Right atrium auricular region (tissue), 2 donors: Measurements from ENCODE around the gene HSD3B1. TPM values are rescaled to one million over a fixed set of nuclear protein-coding genes. Genes with fewer than 3 reads are reported as not detected.
A peak's percentile ranks its signal among the peaks of the same experiment; 100 is the strongest.

Experiments
- DNase-seq: peaks from one replicate; pipeline ENCODE4 v3.0.0-alpha.2; 2019; ENCODE audit warnings: low spot score
- H3K27ac ChIP-seq, 2 donors: fragments of 200-600 bp; sonication (generic); 1 replicate in 1 of 2; 2 replicates in 1 of 2; pipeline ENCODE4 v1.5.1; 2016 to 2019
- H3K27me3 ChIP-seq, 2 donors: fragments of 200-600 bp; sonication (generic); one replicate each; pipeline versions ENCODE4 v1.5.1 to v1.6.0; 2017 to 2019
- H3K36me3 ChIP-seq: fragments of 200-600 bp; sonication (generic); one replicate; pipeline ENCODE4 v1.5.1; 2016
- H3K4me1 ChIP-seq, 2 donors: fragments of 200-600 bp; sonication (generic); one replicate each; pipeline versions ENCODE4 v1.5.1 to v1.6.0; 2017 to 2019
- H3K4me3 ChIP-seq, 2 donors: fragments of 200-600 bp; sonication (generic); 1 replicate in 1 of 2; 2 replicates in 1 of 2; pipeline ENCODE4 v1.5.1; 2017 to 2019; ENCODE audit warnings: mild to moderate bottlenecking in 1 of 2, moderate library complexity in 1 of 2
- H3K9me3 ChIP-seq, 2 donors: fragments of 200-600 bp; sonication (generic); one replicate each; pipeline ENCODE4 v1.5.1; 2019
- total RNA-seq, 2 donors: library from RNA; depleted of rRNA; stranded (reverse); fragments of >200 nt; gene quantifications; one replicate each; pipeline ENCODE4 v1.1.0, GENCODE V29; 2016
- TF ChIP-seq, protein P1 (sequence below), 2 donors: fragments of 200-600 bp; sonication (generic); IDR thresholded peaks; one replicate each; pipeline ENCODE4 v1.5.1; 2019; ENCODE audit warnings: antibody characterized with exemption in 2 of 2

The HSD3B1 gene
- total RNA-seq, 2 donors from 2014 or later: not detected

DNA sequence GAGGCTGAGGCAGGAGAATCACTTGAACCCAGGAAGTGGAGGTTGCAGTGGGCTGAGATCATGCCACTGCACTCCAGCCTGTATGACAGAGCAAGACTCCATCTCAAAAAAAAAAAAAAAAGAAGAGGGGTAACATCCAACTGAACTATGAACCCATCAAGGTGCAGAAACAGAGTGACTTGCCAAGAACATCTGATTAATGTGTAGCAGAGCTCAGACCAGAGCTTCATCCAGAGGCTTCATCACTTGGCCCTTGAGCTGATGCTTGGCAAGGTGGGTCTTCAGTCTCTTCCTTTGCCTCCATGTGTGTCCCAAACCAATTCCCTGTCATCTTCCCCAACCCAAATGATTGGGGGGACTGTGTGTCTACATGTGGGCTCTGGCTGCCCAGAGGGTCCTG lies 32.6 kb downstream of the HSD3B1 start:
- no peak for DNase-seq
- no peak overlapping the region for H3K27ac ChIP-seq
- TF ChIP-seq, protein P1, sequence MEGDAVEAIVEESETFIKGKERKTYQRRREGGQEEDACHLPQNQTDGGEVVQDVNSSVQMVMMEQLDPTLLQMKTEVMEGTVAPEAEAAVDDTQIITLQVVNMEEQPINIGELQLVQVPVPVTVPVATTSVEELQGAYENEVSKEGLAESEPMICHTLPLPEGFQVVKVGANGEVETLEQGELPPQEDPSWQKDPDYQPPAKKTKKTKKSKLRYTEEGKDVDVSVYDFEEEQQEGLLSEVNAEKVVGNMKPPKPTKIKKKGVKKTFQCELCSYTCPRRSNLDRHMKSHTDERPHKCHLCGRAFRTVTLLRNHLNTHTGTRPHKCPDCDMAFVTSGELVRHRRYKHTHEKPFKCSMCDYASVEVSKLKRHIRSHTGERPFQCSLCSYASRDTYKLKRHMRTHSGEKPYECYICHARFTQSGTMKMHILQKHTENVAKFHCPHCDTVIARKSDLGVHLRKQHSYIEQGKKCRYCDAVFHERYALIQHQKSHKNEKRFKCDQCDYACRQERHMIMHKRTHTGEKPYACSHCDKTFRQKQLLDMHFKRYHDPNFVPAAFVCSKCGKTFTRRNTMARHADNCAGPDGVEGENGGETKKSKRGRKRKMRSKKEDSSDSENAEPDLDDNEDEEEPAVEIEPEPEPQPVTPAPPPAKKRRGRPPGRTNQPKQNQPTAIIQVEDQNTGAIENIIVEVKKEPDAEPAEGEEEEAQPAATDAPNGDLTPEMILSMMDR (IDR thresholded peaks at IDR 0.05): no peak
- H3K36me3 ChIP-seq: no peaks in the 10 kb centered on the region
- H3K27me3 ChIP-seq: no peaks in the 10 kb centered on the region
- H3K9me3 ChIP-seq: no peaks in the 10 kb centered on the region
- no peaks in the 10 kb centered on the region for H3K4me1 ChIP-seq
- H3K4me3 ChIP-seq: no peak overlapping the region

DNA sequence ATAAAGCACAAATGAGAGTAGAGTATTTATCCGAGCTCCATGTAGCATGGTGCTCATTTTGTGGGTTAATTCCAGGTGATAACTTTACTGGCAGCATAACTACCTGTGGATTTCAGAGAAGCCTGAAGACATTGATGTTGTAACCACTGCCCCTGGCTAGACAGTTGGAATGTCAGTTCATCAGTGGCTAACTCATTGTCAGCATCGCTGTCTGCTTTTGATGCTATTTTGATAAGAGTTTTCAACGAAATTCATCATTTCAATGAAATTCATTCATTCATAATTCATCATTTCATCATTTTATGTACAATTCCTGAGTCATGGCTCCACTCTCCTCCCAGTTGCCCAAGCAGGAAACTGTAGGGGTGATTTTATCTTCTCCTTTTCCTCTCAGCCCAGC lies 34.4 kb downstream of the HSD3B1 start:
- DNase-seq: no peak
- TF ChIP-seq, protein P1 (IDR thresholded peaks at IDR 0.05): no peak

DNA sequence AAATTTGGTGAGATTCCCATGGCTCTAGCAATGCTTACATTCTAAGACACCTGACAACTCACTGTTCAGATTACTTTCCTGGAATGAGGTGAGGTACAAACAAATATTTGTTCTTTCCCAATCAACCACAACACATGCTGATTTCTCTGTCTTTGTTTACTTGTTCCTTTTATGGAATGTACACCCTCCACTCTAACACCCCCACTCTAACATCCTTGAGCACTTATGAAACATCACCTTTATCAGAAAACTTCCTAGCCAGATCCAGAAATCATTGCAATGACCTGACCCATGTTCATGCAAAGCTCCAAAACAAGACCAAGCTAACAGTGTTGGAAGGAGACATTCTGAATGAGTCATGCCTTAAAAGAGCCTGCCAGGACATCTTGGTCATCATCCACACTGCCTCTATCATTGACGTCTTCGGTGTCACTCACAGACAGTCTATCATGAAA lies 35.5 kb downstream of the HSD3B1 start:
- Histone ChIP-seq H3K4me3 (no peak overlapping the region), H3K4me1 (no peaks in the 10 kb centered on the region), H3K27ac (no peak overlapping the region), H3K9me3 (no peaks in the 10 kb centered on the region), H3K36me3 (no peaks in the 10 kb centered on the region), H3K27me3 (no peaks in the 10 kb centered on the region)
- TF ChIP-seq, protein P1 (IDR thresholded peaks at IDR 0.05): no peak
- no peak for DNase-seq

More for the DNA sequence above, 34.4 kb downstream of the HSD3B1 start:
- Histone ChIP-seq H3K9me3 (no peaks in the 10 kb centered on the region), H3K27me3 (no peaks in the 10 kb centered on the region), H3K36me3 (no peaks in the 10 kb centered on the region), H3K27ac (no peak overlapping the region), H3K4me1 (no peaks in the 10 kb centered on the region), H3K4me3 (no peak overlapping the region)

DNA sequence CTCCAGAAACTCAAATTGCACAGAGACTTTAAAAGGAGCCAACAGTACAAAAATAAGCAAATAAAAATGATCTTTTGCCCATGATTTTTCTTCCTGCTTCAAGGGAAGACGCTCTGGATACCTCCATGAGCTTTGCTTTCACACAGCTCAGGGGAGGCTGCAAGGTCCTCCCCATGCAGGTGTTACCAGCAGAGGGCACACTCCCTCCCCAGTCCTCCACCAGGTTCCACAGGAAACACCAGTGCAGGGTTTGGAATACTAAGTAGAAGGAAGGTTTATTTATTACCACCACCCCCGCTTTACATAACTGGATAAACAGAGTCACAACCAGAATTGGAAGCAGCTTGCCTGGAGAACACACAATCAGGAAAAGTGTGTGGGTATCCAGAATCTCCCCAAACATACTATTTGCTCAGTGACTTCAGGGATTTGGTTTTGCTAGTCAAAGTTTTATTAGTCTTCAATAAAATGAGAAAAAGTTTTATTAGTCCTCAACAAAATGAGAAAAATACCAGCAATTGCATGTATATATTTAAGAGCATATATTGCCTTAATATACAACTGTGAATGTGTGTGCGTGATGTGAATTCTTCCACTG lies 37.3 kb downstream of the HSD3B1 start:
- Histone ChIP-seq H3K27me3 (no peaks in the 10 kb centered on the region), H3K36me3 (no peaks in the 10 kb centered on the region), H3K4me1 (no peaks in the 10 kb centered on the region), H3K9me3 (no peaks in the 10 kb centered on the region), H3K27ac (no peak overlapping the region), H3K4me3 (no peak overlapping the region)
- DNase-seq: no peak
- TF ChIP-seq, protein P1 (IDR thresholded peaks at IDR 0.05): peak in 1 of 2 donors; percentile 14

DNA sequence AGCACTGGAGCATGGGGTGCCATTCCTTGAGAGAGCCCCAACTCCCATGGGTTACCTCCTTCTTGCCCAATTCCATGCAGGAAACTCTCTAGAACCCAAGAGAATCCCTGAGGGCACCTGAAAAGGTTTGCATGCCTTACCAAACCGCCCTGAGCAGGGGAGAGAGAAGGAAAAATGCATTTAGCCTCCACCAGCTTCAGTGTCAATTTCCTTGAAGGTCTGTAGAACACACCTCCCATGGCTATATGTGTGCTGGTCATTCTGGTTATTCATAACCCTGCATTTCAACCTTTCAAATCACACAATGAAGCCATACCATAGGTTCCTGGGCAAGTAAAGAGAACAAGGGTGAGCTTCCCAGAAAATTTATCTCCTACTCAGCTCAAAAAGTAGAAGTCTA lies 39.6 kb downstream of the HSD3B1 start:
- Histone ChIP-seq H3K4me1 (no peaks in the 10 kb centered on the region), H3K36me3 (no peaks in the 10 kb centered on the region), H3K27ac (no peak overlapping the region), H3K9me3 (no peaks in the 10 kb centered on the region), H3K4me3 (no peak overlapping the region), H3K27me3 (no peaks in the 10 kb centered on the region)
- TF ChIP-seq, protein P1 (IDR thresholded peaks at IDR 0.05): no peak
- DNase-seq: no peak

DNA sequence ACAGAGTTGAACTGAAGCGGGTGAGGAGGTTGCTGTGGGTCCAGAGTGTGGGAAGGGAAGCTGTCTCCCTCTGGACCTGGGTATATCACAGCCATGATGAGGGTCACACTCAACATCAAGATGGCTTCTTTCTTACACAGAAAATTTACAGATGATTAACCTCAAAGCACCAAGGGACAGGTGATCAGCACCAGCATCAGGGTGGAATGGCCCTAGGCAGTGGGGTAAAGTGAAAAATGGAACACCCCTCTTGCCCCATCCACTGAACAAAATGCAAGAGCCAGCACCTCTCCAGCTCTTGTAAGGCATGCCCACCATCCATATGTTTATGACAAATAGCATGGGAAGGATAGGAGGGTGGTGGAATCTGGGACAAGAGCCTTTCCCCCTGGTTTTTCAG lies 40.3 kb downstream of the HSD3B1 start:
- Histone ChIP-seq H3K27ac (no peak overlapping the region), H3K4me3 (no peak overlapping the region), H3K9me3 (no peaks in the 10 kb centered on the region), H3K36me3 (no peaks in the 10 kb centered on the region), H3K27me3 (no peaks in the 10 kb centered on the region), H3K4me1 (no peaks in the 10 kb centered on the region)
- TF ChIP-seq, protein P1 (IDR thresholded peaks at IDR 0.05): no peak
- no peak for DNase-seq
